ENCODE results near the gene MYOM3. TPM values are rescaled to one million over a fixed set of nuclear protein-coding genes. Genes with fewer than 3 reads are reported as not detected.

The MYOM3 gene
- total RNA-seq, 1 experiment from 2014 or later = 0.42 TPM

- Mint-ChIP-seq H3K4me1 (ENCODE audit: low read depth, unreplicated experiment) (peaks cover 10% of the 10 kb centered on the region), H3K27me3 (ENCODE audit: unreplicated experiment) (peaks cover 12% of the 10 kb centered on the region), H3K36me3 (ENCODE audit: insufficient read depth, unreplicated experiment) (no peaks in the 10 kb centered on the region), H3K9me3 (ENCODE audit: low read depth, unreplicated experiment) (no peaks in the 10 kb centered on the region), H3K4me3 (ENCODE audit: low read depth, unreplicated experiment) (no peak overlapping the region), H3K27ac (ENCODE audit: unreplicated experiment) (no peak overlapping the region)
- CTCF ChIA-PET = no interaction called here
- intact Hi-C loops (cut with micrococcal nuclease; ENCODE audit: unreplicated experiment) = no loop called here
- TF ChIP-seq, protein P1, sequence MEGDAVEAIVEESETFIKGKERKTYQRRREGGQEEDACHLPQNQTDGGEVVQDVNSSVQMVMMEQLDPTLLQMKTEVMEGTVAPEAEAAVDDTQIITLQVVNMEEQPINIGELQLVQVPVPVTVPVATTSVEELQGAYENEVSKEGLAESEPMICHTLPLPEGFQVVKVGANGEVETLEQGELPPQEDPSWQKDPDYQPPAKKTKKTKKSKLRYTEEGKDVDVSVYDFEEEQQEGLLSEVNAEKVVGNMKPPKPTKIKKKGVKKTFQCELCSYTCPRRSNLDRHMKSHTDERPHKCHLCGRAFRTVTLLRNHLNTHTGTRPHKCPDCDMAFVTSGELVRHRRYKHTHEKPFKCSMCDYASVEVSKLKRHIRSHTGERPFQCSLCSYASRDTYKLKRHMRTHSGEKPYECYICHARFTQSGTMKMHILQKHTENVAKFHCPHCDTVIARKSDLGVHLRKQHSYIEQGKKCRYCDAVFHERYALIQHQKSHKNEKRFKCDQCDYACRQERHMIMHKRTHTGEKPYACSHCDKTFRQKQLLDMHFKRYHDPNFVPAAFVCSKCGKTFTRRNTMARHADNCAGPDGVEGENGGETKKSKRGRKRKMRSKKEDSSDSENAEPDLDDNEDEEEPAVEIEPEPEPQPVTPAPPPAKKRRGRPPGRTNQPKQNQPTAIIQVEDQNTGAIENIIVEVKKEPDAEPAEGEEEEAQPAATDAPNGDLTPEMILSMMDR (IDR thresholded peaks at IDR 0.05; ENCODE audit: unreplicated experiment) = no peak
- no TSS peak for BruUV-seq (replicated peaks)
- no peak for DNase-seq
These were observed 15.2 kb downstream of the MYOM3 start for GRCh38 chr1:24096739-24097103.

DNA sequence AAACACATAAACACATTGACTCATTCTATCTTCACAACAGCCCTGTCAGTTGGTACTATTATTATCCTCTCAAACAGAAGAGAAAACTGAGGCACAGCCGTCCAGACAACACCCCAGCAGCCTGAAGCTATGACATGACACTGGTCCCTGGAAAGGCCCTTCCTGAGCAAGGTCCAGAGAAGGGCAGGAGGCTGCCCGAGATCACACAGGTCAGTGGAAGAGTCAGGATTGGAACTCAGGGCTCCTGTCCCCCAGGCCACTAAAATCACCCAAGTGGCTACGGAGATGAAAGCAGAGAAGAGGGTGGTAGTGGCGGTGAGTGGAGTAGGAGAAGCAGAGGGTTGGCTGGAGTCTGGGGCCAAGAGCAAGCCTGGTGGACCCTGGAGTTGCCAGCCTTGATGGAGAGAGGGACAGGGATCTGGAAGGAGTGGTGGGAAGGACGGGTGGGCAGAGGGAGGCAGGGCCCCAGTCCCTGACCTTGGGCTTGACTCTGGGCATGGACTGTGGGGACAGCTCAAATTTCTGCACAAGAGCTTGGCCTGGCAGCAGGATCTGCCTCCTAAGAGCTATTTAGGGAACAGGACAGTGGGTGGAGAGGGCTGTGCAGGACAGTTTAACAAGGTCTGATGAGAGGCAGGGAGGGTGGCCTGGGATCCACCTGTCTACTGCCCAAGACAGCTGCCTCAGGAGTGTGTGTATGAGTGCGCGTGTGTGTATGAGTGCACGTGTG lies 15.8 kb downstream of the MYOM3 start:
- Mint-ChIP-seq H3K27me3 (ENCODE audit: unreplicated experiment) (peaks cover 12% of the 10 kb centered on the region), H3K4me3 (ENCODE audit: low read depth, unreplicated experiment) (no peak overlapping the region), H3K27ac (ENCODE audit: unreplicated experiment) (no peak overlapping the region), H3K36me3 (ENCODE audit: insufficient read depth, unreplicated experiment) (no peaks in the 10 kb centered on the region), H3K4me1 (ENCODE audit: low read depth, unreplicated experiment) (peaks cover 10% of the 10 kb centered on the region), H3K9me3 (ENCODE audit: low read depth, unreplicated experiment) (no peaks in the 10 kb centered on the region)
- BruUV-seq (replicated peaks) = no TSS peak
- TF ChIP-seq, protein P1 (IDR thresholded peaks at IDR 0.05; ENCODE audit: unreplicated experiment) = no peak
- CTCF ChIA-PET = no interaction called here
- intact Hi-C loops (cut with micrococcal nuclease; ENCODE audit: unreplicated experiment) = no loop called here
- no peak for DNase-seq

DNA sequence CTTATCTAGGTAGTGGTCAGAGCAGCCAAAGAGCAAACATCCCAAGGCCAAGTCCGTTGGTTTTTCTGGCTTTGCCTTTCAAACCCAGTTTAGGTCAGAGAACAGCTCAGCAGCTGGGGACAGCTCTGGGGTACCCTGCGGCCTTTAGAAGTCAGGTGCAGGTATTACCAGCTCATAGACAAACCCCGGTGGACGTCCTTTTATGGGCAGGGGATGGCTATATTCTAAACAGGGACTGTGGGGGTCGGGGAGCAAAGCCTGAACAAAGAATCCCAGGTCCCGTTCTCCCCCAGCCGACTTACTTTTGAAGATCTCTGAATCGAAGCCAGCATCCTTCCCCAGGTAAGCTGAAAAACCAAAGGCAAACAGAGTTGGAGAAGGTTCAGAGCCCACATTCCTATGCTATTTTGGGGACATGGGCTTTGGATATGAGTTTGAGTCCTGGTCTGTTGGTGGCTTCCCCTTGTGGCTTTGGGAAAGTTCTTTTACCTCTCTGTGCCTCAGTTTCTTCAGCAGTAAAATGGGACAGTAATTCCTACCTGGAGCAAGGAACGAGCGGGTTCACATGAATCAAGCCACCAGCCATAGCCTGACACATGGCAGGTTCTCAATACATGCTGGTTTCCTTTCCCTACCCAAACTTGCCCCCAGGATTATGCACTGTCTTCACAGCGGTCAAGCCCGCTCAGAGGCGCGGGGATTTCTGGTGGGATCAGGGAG lies 16.6 kb downstream of the MYOM3 start:
- CTCF ChIA-PET = no interaction called here
- H3K9me3 Mint-ChIP-seq (ENCODE audit: low read depth, unreplicated experiment) = no peaks in the 10 kb centered on the region
- intact Hi-C loops (cut with micrococcal nuclease; ENCODE audit: unreplicated experiment) = no loop called here
- no TSS peak for BruUV-seq (replicated peaks)
- H3K27me3 Mint-ChIP-seq (ENCODE audit: unreplicated experiment) = peaks cover 12% of the 10 kb centered on the region
- no peak overlapping the region for H3K4me3 Mint-ChIP-seq (ENCODE audit: low read depth, unreplicated experiment)
- DNase-seq = no peak
- TF ChIP-seq, protein P1 (IDR thresholded peaks at IDR 0.05; ENCODE audit: unreplicated experiment) = no peak
- no peaks in the 10 kb centered on the region for H3K36me3 Mint-ChIP-seq (ENCODE audit: insufficient read depth, unreplicated experiment)
- H3K4me1 Mint-ChIP-seq (ENCODE audit: low read depth, unreplicated experiment) = peaks cover 10% of the 10 kb centered on the region
- H3K27ac Mint-ChIP-seq (ENCODE audit: unreplicated experiment) = no peak overlapping the region

- BruUV-seq (replicated peaks) = no TSS peak
- intact Hi-C loops (cut with micrococcal nuclease; ENCODE audit: unreplicated experiment) = no loop called here
- Mint-ChIP-seq H3K27me3 (ENCODE audit: unreplicated experiment) (peaks cover 12% of the 10 kb centered on the region), H3K27ac (ENCODE audit: unreplicated experiment) (no peak overlapping the region), H3K36me3 (ENCODE audit: insufficient read depth, unreplicated experiment) (no peaks in the 10 kb centered on the region), H3K9me3 (ENCODE audit: low read depth, unreplicated experiment) (no peaks in the 10 kb centered on the region), H3K4me1 (ENCODE audit: low read depth, unreplicated experiment) (peaks cover 8% of the 10 kb centered on the region), H3K4me3 (ENCODE audit: low read depth, unreplicated experiment) (no peak overlapping the region)
- no peak for DNase-seq
- CTCF ChIA-PET = no interaction called here
- TF ChIP-seq, protein P1 (IDR thresholded peaks at IDR 0.05; ENCODE audit: unreplicated experiment) = no peak
These were observed 17.4 kb downstream of the MYOM3 start for GRCh38 chr1:24094554-24094953.

All from Calu3 (cell line).